ENCODE data around the gene JAK1. TPM values are rescaled to one million over a fixed set of nuclear protein-coding genes. Genes with fewer than 3 reads are reported as not detected.
A peak's percentile ranks its signal among the peaks of the same experiment; 100 is the strongest.

JAK1 gene
- total RNA-seq = 10 to 100 TPM; 59.7 to 92.7 (median 64.1) TPM

GRCh38 chr1:64966158-64966971 is at the start of gene JAK1:
Gene JAK1, minus strand, starts transcription at chr1:64966549. Its CDS starts 80,285 bp downstream, at chr1:64886264.
- no peaks in the 10 kb centered on the region for H3K36me3 ChIP-seq
- H3K4me1 ChIP-seq = peaks cover 7 to 61% (median 23%) of the 10 kb centered on the region in 3 donors
- H3K27ac ChIP-seq = peak within 1 kb of the TSS; percentile 92 to 99 (median 98)
- no peaks in the 10 kb centered on the region for H3K9me3 ChIP-seq
- intact Hi-C loops (cut with DNase I) = no loop called here
- H3K4me3 ChIP-seq = peak within 1 kb of the TSS; percentile 81 to 100 (median 98)
- WGBS, 2 donors = 0% methylated on average over 13 of the region's 100 CpGs; no CpG with 5 or more reads in 1 of the 2 donors
- TF ChIP-seq POLR2A (IDR thresholded peaks at IDR 0.05) (peak in 3 of 4 donors; percentile 63 to 96 (median 81)), CTCF (IDR thresholded peaks at IDR 0.05) (peak in 2 of 6 experiments; percentile 13 to 41)
- peak; percentile 35 for DNase-seq
- no peaks in the 10 kb centered on the region for H3K27me3 ChIP-seq

GRCh38 chr1:65014321-65014720 is 48.0 kb upstream of the JAK1 start:
- Histone ChIP-seq H3K9me3 (no peaks in the 10 kb centered on the region), H3K36me3 (no peaks in the 10 kb centered on the region), H3K27ac (no peak overlapping the region), H3K4me1 (peaks cover 0 to 4% (median 0%) of the 10 kb centered on the region in 3 donors), H3K27me3 (no peaks in the 10 kb centered on the region), H3K4me3 (no peak overlapping the region)
- TF ChIP-seq CTCF (IDR thresholded peaks at IDR 0.05) (no peak), POLR2A (IDR thresholded peaks at IDR 0.05) (no peak)
- intact Hi-C loops (cut with DNase I) = no loop called here
- no peak for DNase-seq

GRCh38 chr1:65011983-65012382 is 45.6 kb upstream of the JAK1 start:
- Histone ChIP-seq H3K36me3 (no peaks in the 10 kb centered on the region), H3K4me1 (peaks cover 0 to 4% (median 0%) of the 10 kb centered on the region in 3 donors), H3K9me3 (no peaks in the 10 kb centered on the region), H3K27ac (no peak overlapping the region), H3K27me3 (no peaks in the 10 kb centered on the region), H3K4me3 (no peak overlapping the region)
- 93 to 100% methylated on average over 2 of the region's 2 CpGs for WGBS, 2 donors
- DNase-seq = no peak
- intact Hi-C loops (cut with DNase I) = no loop called here
- TF ChIP-seq CTCF (IDR thresholded peaks at IDR 0.05) (no peak), POLR2A (IDR thresholded peaks at IDR 0.05) (no peak)

DNA sequence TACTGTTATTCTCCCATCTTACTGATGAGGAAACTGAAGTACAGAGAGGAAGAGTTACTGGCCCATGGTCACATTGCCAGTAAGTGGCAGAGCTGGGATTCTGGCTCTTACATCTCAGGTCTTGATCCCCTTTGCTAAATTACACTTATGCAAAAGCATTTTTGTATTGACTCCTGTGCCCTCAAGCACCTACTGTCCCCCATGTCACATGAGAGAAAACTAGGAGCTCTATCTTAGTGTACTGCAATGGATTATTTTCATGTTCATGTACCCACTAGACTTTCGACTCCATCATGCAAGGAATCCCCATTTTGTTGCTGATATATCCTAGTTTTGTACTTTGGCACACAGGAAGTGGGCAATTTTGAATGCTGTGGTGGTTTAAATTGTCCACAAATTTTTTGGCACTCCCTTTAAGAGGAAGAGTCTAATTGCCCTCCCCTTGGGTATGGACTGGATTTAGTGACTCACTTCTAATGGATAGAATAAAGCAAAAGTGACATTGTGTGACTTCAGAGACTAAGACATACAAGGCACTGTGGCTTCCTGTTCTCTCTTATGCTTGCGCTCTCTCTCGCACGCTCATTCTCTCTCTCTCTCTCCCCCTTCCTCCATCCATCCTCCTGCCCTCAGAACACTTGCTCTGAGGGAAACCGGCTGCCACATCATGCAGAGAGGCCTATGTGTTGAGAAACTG is 43.5 kb upstream of the JAK1 start:
- no peak for DNase-seq
- no peaks in the 10 kb centered on the region for H3K36me3 ChIP-seq
- H3K4me3 ChIP-seq = no peak overlapping the region
- TF ChIP-seq CTCF (IDR thresholded peaks at IDR 0.05) (no peak), POLR2A (IDR thresholded peaks at IDR 0.05) (no peak)
- intact Hi-C loops (cut with DNase I) = no loop called here
- no peaks in the 10 kb centered on the region for H3K9me3 ChIP-seq
- no peaks in the 10 kb centered on the region for H3K27me3 ChIP-seq
- peaks cover 0 to 4% (median 0%) of the 10 kb centered on the region in 3 donors for H3K4me1 ChIP-seq
- H3K27ac ChIP-seq = no peak overlapping the region
- WGBS, 2 donors = 84 to 93% methylated on average over 5 of the region's 5 CpGs

- Histone ChIP-seq H3K4me3 (no peak overlapping the region), H3K36me3 (no peaks in the 10 kb centered on the region), H3K27me3 (no peaks in the 10 kb centered on the region), H3K27ac (no peak overlapping the region), H3K9me3 (no peaks in the 10 kb centered on the region), H3K4me1 (peaks cover 0 to 8% (median 0%) of the 10 kb centered on the region in 3 donors)
- TF ChIP-seq POLR2A (IDR thresholded peaks at IDR 0.05) (no peak), CTCF (IDR thresholded peaks at IDR 0.05) (no peak)
- intact Hi-C loops (cut with DNase I) = no loop called here
- DNase-seq = no peak
- WGBS, 2 donors = 71 to 75% methylated on average over 1 of the region's 1 CpG
Observed at GRCh38 chr1:65009176-65009575, 42.8 kb upstream of the JAK1 start.
